ENCODE measurements around the gene PTGER4. TPM values are rescaled to one million over a fixed set of nuclear protein-coding genes. Genes with fewer than 3 reads are reported as not detected.
"Not testable (repeated sequence)": the region's sequence is repeated elsewhere in the genome, so short reads cannot be mapped to it uniquely, and the experiment has no call there.

The PTGER4 gene
- polyA plus RNA-seq, 1 of the 3 experiments (the other 2 are of a cell fraction): not detected

DNA sequence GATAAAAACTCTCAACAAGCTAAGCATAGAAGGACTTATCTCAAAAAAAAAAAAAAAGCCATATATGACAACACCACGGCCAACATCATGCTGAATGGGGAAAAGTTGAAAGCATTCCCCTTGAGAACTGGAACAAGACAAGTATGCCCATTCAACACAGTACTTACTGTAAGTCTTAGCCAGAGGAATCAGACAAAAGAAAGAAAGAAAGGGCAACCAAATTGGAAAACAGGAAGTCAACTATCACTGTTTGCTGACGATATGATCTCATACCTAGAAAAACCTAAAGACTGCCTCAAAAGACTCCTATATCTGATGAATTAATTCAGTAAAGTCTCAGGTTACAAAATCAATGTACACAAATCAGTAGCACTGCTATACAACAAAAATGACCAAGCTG lies 24.6 kb upstream of the PTGER4 start:
- H3K4me3 ChIP-seq (ENCODE audit: low read depth in 2 of 2, low read length in 1 of 2): no peak overlapping the region
- 11% methylated on average over 2 of the region's 2 CpGs for WGBS (ENCODE audit: low lambda C conversion rate)
- no peak overlapping the region for H3K27ac ChIP-seq (ENCODE audit: low read depth in 2 of 2, low read length in 1 of 2)
- no peak overlapping the region for H2AFZ ChIP-seq (ENCODE audit: low read depth)
- no peaks in the 10 kb centered on the region for H3F3A ChIP-seq (replicated peaks; ENCODE audit: insufficient read depth)
- H3K4me2 ChIP-seq: no peak overlapping the region
- no peaks in the 10 kb centered on the region for H3K4me1 ChIP-seq (ENCODE audit: control insufficient read depth in 1 of 2, insufficient read depth in 2 of 2, low read depth in 1 of 2, low read length in 1 of 2)
- H3K9me2 ChIP-seq: no peaks in the 10 kb centered on the region
- H3K9ac ChIP-seq: no peak overlapping the region
- DNase-seq: no peak
- H3K79me2 ChIP-seq (ENCODE audit: insufficient read depth): no peaks in the 10 kb centered on the region
- H4K20me1 ChIP-seq (ENCODE audit: insufficient read depth): no peaks in the 10 kb centered on the region
- peaks cover 5% of the 10 kb centered on the region; the same call in 1 of the 2 replicates for H3K27me3 ChIP-seq (ENCODE audit: insufficient read depth)
- no peaks in the 10 kb centered on the region for H3K36me3 ChIP-seq (replicated peaks in 1 of 2; ENCODE audit: control insufficient read depth in 1 of 2, insufficient read depth in 2 of 2, low read length in 1 of 2)
- TF ChIP-seq CHD2 (IDR thresholded peaks at IDR 0.05; ENCODE audit: low read length, partially characterized antibody) (no peak), SIN3A (IDR thresholded peaks at IDR 0.05; ENCODE audit: borderline replicate concordance, low read depth, low read length) (no peak), NFIC (IDR thresholded peaks at IDR 0.05; ENCODE audit: borderline replicate concordance) (no peak), RXRA (IDR thresholded peaks at IDR 0.05; ENCODE audit: borderline replicate concordance, low read depth) (no peak), RFX5 (IDR thresholded peaks at IDR 0.05; ENCODE audit: low read length) (no peak)
- H3K9me3 ChIP-seq: no peaks in the 10 kb centered on the region
- ChIA-PET CTCF (no interaction called here), POLR2A (no interaction called here)

GRCh38 chr5:40656091-40656490 lies 23.6 kb upstream of the PTGER4 start:
- H3K4me1 ChIP-seq (ENCODE audit: control insufficient read depth in 1 of 2, insufficient read depth in 2 of 2, low read depth in 1 of 2, low read length in 1 of 2); H3K9me2 ChIP-seq; H3K9ac ChIP-seq; H3K4me3 ChIP-seq (ENCODE audit: low read depth in 2 of 2, low read length in 1 of 2); H3K27ac ChIP-seq (ENCODE audit: low read depth in 2 of 2, low read length in 1 of 2); H2AFZ ChIP-seq (ENCODE audit: low read depth); H3K27me3 ChIP-seq (ENCODE audit: insufficient read depth); CTCF ChIA-PET; H4K20me1 ChIP-seq (ENCODE audit: insufficient read depth); H3K4me2 ChIP-seq; H3K36me3 ChIP-seq (replicated peaks in 1 of 2; ENCODE audit: control insufficient read depth in 1 of 2, insufficient read depth in 2 of 2, low read length in 1 of 2); POLR2A ChIA-PET; DNase-seq; H3K79me2 ChIP-seq (ENCODE audit: insufficient read depth); H3F3A ChIP-seq (replicated peaks; ENCODE audit: insufficient read depth); H3K9me3 ChIP-seq: not testable (repeated sequence)

GRCh38 chr5:40656766-40657165 lies 22.9 kb upstream of the PTGER4 start:
- no peak overlapping the region for H3K4me3 ChIP-seq (ENCODE audit: low read depth in 2 of 2, low read length in 1 of 2)

More at GRCh38 chr5:40656766-40657165, 22.9 kb upstream of the PTGER4 start:
- Histone ChIP-seq H3K4me2 (no peak overlapping the region), H3K4me1 (ENCODE audit: control insufficient read depth in 1 of 2, insufficient read depth in 2 of 2, low read depth in 1 of 2, low read length in 1 of 2) (no peaks in the 10 kb centered on the region), H2AFZ (ENCODE audit: low read depth) (no peak overlapping the region), H3K36me3 (replicated peaks in 1 of 2; ENCODE audit: control insufficient read depth in 1 of 2, insufficient read depth in 2 of 2, low read length in 1 of 2) (no peaks in the 10 kb centered on the region), H3K27ac (ENCODE audit: low read depth in 2 of 2, low read length in 1 of 2) (no peak overlapping the region), H3K79me2 (ENCODE audit: insufficient read depth) (no peaks in the 10 kb centered on the region), H3K9me2 (no peaks in the 10 kb centered on the region), H3K9ac (no peak overlapping the region), H3K9me3 (no peaks in the 10 kb centered on the region), H3K27me3 (ENCODE audit: insufficient read depth) (peaks cover 5% of the 10 kb centered on the region; the same call in 1 of the 2 replicates), H3F3A (replicated peaks; ENCODE audit: insufficient read depth) (no peaks in the 10 kb centered on the region), H4K20me1 (ENCODE audit: insufficient read depth) (no peaks in the 10 kb centered on the region)
- no peak for DNase-seq
- TF ChIP-seq EP300 (IDR thresholded peaks at IDR 0.05; ENCODE audit: borderline replicate concordance in 1 of 2, low read depth in 1 of 2, low read length in 1 of 2) (no peak), MXI1 (IDR thresholded peaks at IDR 0.05; ENCODE audit: low read depth, low read length) (no peak), ELF1 (IDR thresholded peaks at IDR 0.05) (no peak), NFIC (IDR thresholded peaks at IDR 0.05; ENCODE audit: borderline replicate concordance) (no peak), IRF3 (IDR thresholded peaks at IDR 0.05; ENCODE audit: low read depth, low read length) (no peak), GABPA (IDR thresholded peaks at IDR 0.05; ENCODE audit: low read depth) (no peak), CTCF (IDR thresholded peaks at IDR 0.05) (no peak), USF2 (IDR thresholded peaks at IDR 0.05; ENCODE audit: borderline replicate concordance, low read depth, low read length) (no peak), FOXJ3 (CRISPR knock-in tag; IDR thresholded peaks at IDR 0.05) (no peak), NRF1 (IDR thresholded peaks at IDR 0.05; ENCODE audit: low read depth, low read length) (no peak), TEAD4 (IDR thresholded peaks at IDR 0.05; ENCODE audit: borderline replicate concordance, insufficient read depth) (no peak), CHD2 (IDR thresholded peaks at IDR 0.05; ENCODE audit: low read length, partially characterized antibody) (no peak), FOXM1 (IDR thresholded peaks at IDR 0.05; ENCODE audit: low read depth) (no peak), POLR2AphosphoS5 (IDR thresholded peaks at IDR 0.05; ENCODE audit: low read depth, low read length) (no peak)
- CTCF ChIA-PET: no interaction called here
- POLR2A ChIA-PET: no interaction called here

Data from SK-N-SH (cell line).